Measurements from ENCODE around the gene RAD23B.

GRCh38 chr9:107277801-107278200, 5.3 kb upstream of the RAD23B start:
- no peak for TF ChIP-seq CTCF (IDR thresholded peaks at IDR 0.05)
- TF ChIP-seq POLR2A (IDR thresholded peaks at IDR 0.05), result no peak

Data from right lobe of liver (tissue), 4 donors.